ENCODE measurements around the gene PARN.
"Not testable (repeated sequence)": the region's sequence is repeated elsewhere in the genome, so short reads cannot be mapped to it uniquely, and the experiment has no call there.

Gene PARN

GRCh38 chr16:14462811-14463210, 167.2 kb downstream of the PARN start:
- no peak for DNase-seq

- no peak for DNase-seq
These were observed 169.3 kb downstream of the PARN start for GRCh38 chr16:14460726-14461125.

- no peak for DNase-seq
These were observed 171.5 kb downstream of the PARN start for GRCh38 chr16:14458576-14458975.

GRCh38 chr16:14456793-14457481, 173.1 kb downstream of the PARN start:
- no peak for DNase-seq

- DNase-seq = no peak
These were observed 174.5 kb downstream of the PARN start for GRCh38 chr16:14455573-14455972.

GRCh38 chr16:14454391-14454790, 175.7 kb downstream of the PARN start:
- DNase-seq = no peak

GRCh38 chr16:14452066-14452465, 178.0 kb downstream of the PARN start:
- DNase-seq = no peak

- DNase-seq = no peak
These were observed 179.2 kb downstream of the PARN start for GRCh38 chr16:14450846-14451245.

GRCh38 chr16:14449790-14450480, 180.1 kb downstream of the PARN start:
- DNase-seq = no peak

- no peak for DNase-seq
These were observed 180.7 kb downstream of the PARN start for GRCh38 chr16:14449334-14449733.

- DNase-seq = no peak
These were observed 181.2 kb downstream of the PARN start for GRCh38 chr16:14448879-14449278.

GRCh38 chr16:14447783-14448182, 182.3 kb downstream of the PARN start:
- DNase-seq = no peak

- DNase-seq = no peak
These were observed 183.3 kb downstream of the PARN start for GRCh38 chr16:14446796-14447195.

- DNase-seq = no peak
These were observed 183.9 kb downstream of the PARN start for GRCh38 chr16:14445937-14446715.

GRCh38 chr16:14444979-14445810, 184.9 kb downstream of the PARN start:
- DNase-seq = no peak

GRCh38 chr16:14441533-14441932, 188.5 kb downstream of the PARN start:
- DNase-seq = not testable (repeated sequence)

GRCh38 chr16:14438256-14438655, 191.8 kb downstream of the PARN start:
- no peak for DNase-seq

GRCh38 chr16:14437426-14437825, 192.6 kb downstream of the PARN start:
- no peak for DNase-seq

- DNase-seq = no peak
These were observed 193.6 kb downstream of the PARN start for GRCh38 chr16:14436401-14436955.

- DNase-seq = no peak
These were observed 195.2 kb downstream of the PARN start for GRCh38 chr16:14434860-14435259.

GRCh38 chr16:14428971-14429637, 201.0 kb downstream of the PARN start:
- DNase-seq = not testable (repeated sequence)

GRCh38 chr16:14428043-14428442, 202.0 kb downstream of the PARN start:
- DNase-seq = no peak

Data from NK-92 treated with Interleukin-12 subunit alpha and Interleukin-12 subunit beta, amount 100 ng/mL, for 24 hours (cell line).